Activated B cell treated with CpG ODN at 0.5 μM for 24 hours (primary cell): Measurements from ENCODE around the gene SPATA1. TPM values are rescaled to one million over a fixed set of nuclear protein-coding genes. Genes with fewer than 3 reads are reported as not detected.

Source experiments
- ATAC-seq: fragments of 200-7000 bp; cut with Tn5 transposase; one replicate; pipeline ENCODE4 v1.10.0; 2021; ENCODE audit warnings: low read depth, mild to moderate bottlenecking, moderate library complexity
- CTCF ChIA-PET: fragments of 350-600 bp; sonication (Branson Sonifier 250); formaldehyde crosslinking; loops from one replicate; lab custom pipeline; 2021; ENCODE audit warnings: antibody characterized with exemption; lab: Charles Lee
- POLR2A ChIA-PET: fragments of 350-600 bp; sonication (Branson Sonifier 250); formaldehyde crosslinking; loops from one replicate; lab custom pipeline; 2021; ENCODE audit warnings: antibody characterized with exemption; lab: Charles Lee
- DNase-seq: peaks from one replicate; pipeline ENCODE4 v3.0.0; 2022
- H3K27ac Mint-ChIP-seq: one replicate; pipeline ENCODE4 v1.8.0; 2020; ENCODE audit warnings: mixed read lengths
- H3K27me3 Mint-ChIP-seq: one replicate; pipeline ENCODE4 v1.8.0; 2021; ENCODE audit warnings: mixed read lengths
- H3K36me3 Mint-ChIP-seq: one replicate; pipeline ENCODE4 v1.8.0; 2021; ENCODE audit warnings: low read depth, mixed read lengths
- H3K4me1 Mint-ChIP-seq: one replicate; pipeline ENCODE4 v1.8.0; 2021; ENCODE audit warnings: mixed read lengths
- H3K4me3 Mint-ChIP-seq: one replicate; pipeline ENCODE4 v1.8.0; 2020; ENCODE audit warnings: mild to moderate bottlenecking, mixed read lengths
- H3K9me3 Mint-ChIP-seq: one replicate; pipeline ENCODE4 v1.8.0; 2020; ENCODE audit warnings: mixed read lengths
- CTCF ChIP-seq: fragments of 200-600 bp; IDR thresholded peaks from one replicate; pipeline ENCODE4 v1.8.0; 2022; ENCODE audit warnings: antibody characterized with exemption, mild to moderate bottlenecking
- intact Hi-C: fragments of 100-400 bp; cut with micrococcal nuclease; formaldehyde crosslinking; loops from one replicate; pipeline ENCODE4 v1.15.1; 2024
- total RNA-seq: library from RNA; stranded (reverse); gene quantifications from 2 replicates; pipeline ENCODE4 v1.2.3, GENCODE V29; 2022

Gene SPATA1
- total RNA-seq, 1 donor from 2014 or later = 4.6 TPM

GRCh38 chr1:84540759-84541158, 34.6 kb downstream of the SPATA1 start:
- ATAC-seq (no peak), DNase-seq (no peak)
- H3K4me3 Mint-ChIP-seq = no peak overlapping the region
- TF ChIP-seq CTCF = no peak
- no peaks in the 10 kb centered on the region for H3K27me3 Mint-ChIP-seq
- ChIA-PET CTCF (no interaction called here), POLR2A (no interaction called here)
- no peaks in the 10 kb centered on the region for H3K9me3 Mint-ChIP-seq
- H3K27ac Mint-ChIP-seq = no peak overlapping the region
- intact Hi-C loops = no loop called here
- H3K4me1 Mint-ChIP-seq = peaks cover 4% of the 10 kb centered on the region
- H3K36me3 Mint-ChIP-seq = peaks cover 30% of the 10 kb centered on the region

GRCh38 chr1:84541679-84542078, 35.5 kb downstream of the SPATA1 start:
- Mint-ChIP-seq H3K4me1 (peaks cover 4% of the 10 kb centered on the region), H3K36me3 (peaks cover 30% of the 10 kb centered on the region), H3K27me3 (no peaks in the 10 kb centered on the region), H3K9me3 (no peaks in the 10 kb centered on the region), H3K4me3 (no peak overlapping the region), H3K27ac (no peak overlapping the region)
- ChIA-PET CTCF (interaction anchor here (1.6 kb wide), 1 partner anchor 100 kb away, joined by 5 read pairs; no protein-coding TSS in a partner anchor), POLR2A (no interaction called here)
- no peak for ATAC-seq
- intact Hi-C loops = no loop called here
- TF ChIP-seq CTCF = no peak
- no peak for DNase-seq

- H3K4me3 Mint-ChIP-seq = no peak overlapping the region
- CTCF ChIA-PET = no interaction called here
- H3K36me3 Mint-ChIP-seq = peaks cover 13% of the 10 kb centered on the region
- H3K4me1 Mint-ChIP-seq = no peaks in the 10 kb centered on the region
- DNase-seq (no peak), ATAC-seq (no peak)
- TF ChIP-seq CTCF = no peak
- H3K27ac Mint-ChIP-seq = no peak overlapping the region
- intact Hi-C loops = no loop called here
- H3K27me3 Mint-ChIP-seq = no peaks in the 10 kb centered on the region
- H3K9me3 Mint-ChIP-seq = no peaks in the 10 kb centered on the region
- POLR2A ChIA-PET = interaction anchor here (0.9 to 1.4 kb wide), 2 partner anchors 23 to 45 kb away, joined by 3 read pairs; partner anchors contain the start of genes CTBS, GNG5 and SPATA1
Observed at GRCh38 chr1:84550826-84551225, 44.6 kb downstream of the SPATA1 start.

GRCh38 chr1:84569216-84569615, 63.0 kb downstream of the SPATA1 start:
- Mint-ChIP-seq H3K27me3 (no peaks in the 10 kb centered on the region), H3K36me3 (peaks cover 56% of the 10 kb centered on the region), H3K4me1 (peaks cover 39% of the 10 kb centered on the region), H3K4me3 (no peak overlapping the region), H3K9me3 (no peaks in the 10 kb centered on the region), H3K27ac (no peak overlapping the region)
- CTCF ChIA-PET = no interaction called here
- intact Hi-C loops = no loop called here
- POLR2A ChIA-PET = interaction anchor here (0.5 kb wide), 1 partner anchor 118 kb away, joined by 3 read pairs; no protein-coding TSS in a partner anchor
- DNase-seq (no peak), ATAC-seq (no peak)
- TF ChIP-seq CTCF = no peak

- no peak overlapping the region for H3K4me3 Mint-ChIP-seq
- H3K27ac Mint-ChIP-seq = no peak overlapping the region
- no peak for TF ChIP-seq CTCF
- H3K4me1 Mint-ChIP-seq = peaks cover 46% of the 10 kb centered on the region
- no peaks in the 10 kb centered on the region for H3K27me3 Mint-ChIP-seq
- ATAC-seq = no peak
- no peaks in the 10 kb centered on the region for H3K9me3 Mint-ChIP-seq
- intact Hi-C loops = loop anchor here (5.0 to 10.0 kb wide), 3 partner anchors 268 to 1134 kb away; partner anchors contain the start of genes BCL10, SAMD13 and ZNHIT6
- H3K36me3 Mint-ChIP-seq = peaks cover 52% of the 10 kb centered on the region
- ChIA-PET CTCF (no interaction called here), POLR2A (no interaction called here)
- DNase-seq = no peak
Observed at GRCh38 chr1:84570436-84571149, 64.4 kb downstream of the SPATA1 start.
